GM23338 (cell line): ENCODE data around the gene MS4A7. TPM values are rescaled to one million over a fixed set of nuclear protein-coding genes. Genes with fewer than 3 reads are reported as not detected.

ENCODE experiments used
- ATAC-seq: fragments of 200-7000 bp; cut with Tn5 transposase; 3 replicates; pipeline ENCODE4 v1.9.1; 2020
- DNase-seq: peaks from one replicate; pipeline ENCODE4 v3.0.0-alpha.2; 2015; ENCODE audit warnings: low spot score
- H2AFZ ChIP-seq: fragments of 200-600 bp; sonication (generic); 2 replicates; pipeline ENCODE4 v1.8.0; 2016; ENCODE audit warnings: antibody characterized with exemption, mild to moderate bottlenecking, moderate library complexity
- H3F3A ChIP-seq: fragments of 200-600 bp; sonication (generic); replicated peaks from 2 replicates; pipeline ENCODE4 v1.8.0; 2017; ENCODE audit warnings: antibody characterized with exemption, mixed run types, low read depth
- H3K27ac ChIP-seq: fragments of 200-600 bp; sonication (generic); 2 replicates; pipeline ENCODE4 v1.6.1; 2016; ENCODE audit warnings: low read depth
- H3K27me3 ChIP-seq: fragments of 200-600 bp; sonication (generic); 2 replicates; pipeline ENCODE4 v1.8.0; 2016; ENCODE audit warnings: mild to moderate bottlenecking, mixed run types, moderate library complexity; ENCODE audit not compliant: insufficient read depth
- H3K36me3 ChIP-seq: fragments of 200-600 bp; sonication (generic); 2 replicates; pipeline ENCODE4 v1.8.0; 2016; ENCODE audit warnings: mild to moderate bottlenecking; ENCODE audit not compliant: insufficient read depth
- H3K4me1 ChIP-seq: fragments of 200-600 bp; sonication (generic); 2 replicates; pipeline ENCODE4 v1.8.0; 2016; ENCODE audit warnings: mild to moderate bottlenecking, moderate library complexity; ENCODE audit not compliant: insufficient read depth
- H3K4me2 ChIP-seq: fragments of 200-600 bp; sonication (generic); 2 replicates; pipeline ENCODE4 v1.7.1; 2017; ENCODE audit warnings: mixed run types
- H3K4me3 ChIP-seq: fragments of 200-600 bp; sonication (generic); 2 replicates; pipeline ENCODE4 v1.6.1; 2016; ENCODE audit warnings: mixed run types
- H3K79me2 ChIP-seq: fragments of 200-600 bp; sonication (generic); replicated peaks from 2 replicates; pipeline ENCODE4 v1.8.0; 2017; ENCODE audit warnings: mild to moderate bottlenecking; ENCODE audit not compliant: insufficient read depth
- H3K9me2 ChIP-seq: fragments of 200-600 bp; sonication (generic); 2 replicates; pipeline ENCODE4 v1.8.0; 2017; ENCODE audit not compliant: insufficient read depth
- H4K20me1 ChIP-seq: fragments of 200-600 bp; sonication (generic); replicated peaks from 2 replicates; pipeline ENCODE4 v1.8.0; 2017; ENCODE audit warnings: mild to moderate bottlenecking; ENCODE audit not compliant: insufficient read depth
- H3K27ac Mint-ChIP-seq: 2 replicates; pipeline ENCODE4 v1.8.0; 2020; ENCODE audit warnings: inconsistent platforms, mild to moderate bottlenecking, moderate library complexity, mixed read lengths
- H3K27me3 Mint-ChIP-seq: 3 replicates; pipeline ENCODE4 v1.8.0; 2022; ENCODE audit warnings: low read depth, mild to moderate bottlenecking, moderate library complexity, mixed read lengths, inconsistent platforms; ENCODE audit not compliant: insufficient read depth, poor library complexity
- H3K36me3 Mint-ChIP-seq: 3 replicates; pipeline ENCODE4 v1.8.0; 2021; ENCODE audit warnings: low read depth, mild to moderate bottlenecking, inconsistent platforms, moderate library complexity, mixed read lengths
- H3K4me1 Mint-ChIP-seq: 3 replicates; pipeline ENCODE4 v1.8.0; 2020; ENCODE audit warnings: mild to moderate bottlenecking, inconsistent platforms, mixed read lengths
- H3K4me3 Mint-ChIP-seq: 3 replicates; pipeline ENCODE4 v1.8.0; 2021; ENCODE audit warnings: moderate library complexity, mild to moderate bottlenecking, inconsistent platforms, mixed read lengths
- H3K9me3 Mint-ChIP-seq: 3 replicates; pipeline ENCODE4 v1.8.0; 2020; ENCODE audit warnings: moderate library complexity, mild to moderate bottlenecking, inconsistent platforms, mixed read lengths
- CREB1 ChIP-seq: fragments of 250-450 bp; sonication (Bioruptor Pico); IDR thresholded peaks from 2 replicates; pipeline ENCODE4 v1.5.0; 2020; ENCODE audit warnings: low read depth, mild to moderate bottlenecking, moderate library complexity
- EZH2 ChIP-seq: fragments of 200-600 bp; sonication (generic); IDR thresholded peaks from one replicate; pipeline ENCODE4 v1.8.0; 2017; ENCODE audit warnings: antibody characterized with exemption, mild to moderate bottlenecking, low read depth; ENCODE audit not compliant: unreplicated experiment
- EZH2phosphoT487 ChIP-seq: fragments of 200-600 bp; sonication (generic); IDR thresholded peaks from one replicate; pipeline ENCODE4 v1.8.1; 2018; ENCODE audit warnings: antibody characterized with exemption; ENCODE audit not compliant: unreplicated experiment
- JUNB ChIP-seq: IDR thresholded peaks from one replicate; pipeline ENCODE4 v1.6.1; 2016; ENCODE audit warnings: antibody characterized with exemption; ENCODE audit not compliant: unreplicated experiment
- NANOG ChIP-seq: IDR thresholded peaks from 2 replicates; pipeline ENCODE4 v1.6.1; 2016; ENCODE audit warnings: antibody characterized with exemption, borderline replicate concordance
- POLR2AphosphoS5 ChIP-seq: IDR thresholded peaks from 2 replicates; pipeline ENCODE4 v1.6.1; 2016; ENCODE audit warnings: antibody characterized with exemption, low read depth
- STAT1 ChIP-seq: IDR thresholded peaks from one replicate; pipeline ENCODE4 v1.6.1; 2016; ENCODE audit warnings: antibody characterized with exemption; ENCODE audit not compliant: unreplicated experiment
- ZNF114 ChIP-seq: fragments of 250-450 bp; sonication (Bioruptor Pico); IDR thresholded peaks from 2 replicates; pipeline ENCODE4 v1.5.0; 2020; ENCODE audit warnings: mild to moderate bottlenecking, moderate library complexity
- ZNF331 ChIP-seq: fragments of 250-450 bp; sonication (Bioruptor Pico); IDR thresholded peaks from 2 replicates; pipeline ENCODE4 v1.5.0; 2020; ENCODE audit warnings: low read depth, mild to moderate bottlenecking, moderate library complexity
- long read RNA-seq: library from polyadenylated mRNA; unstranded; transcript quantifications from one replicate; pipeline ENCODE4 v2.0.0, GENCODE V29; 2020; ENCODE audit not compliant: unreplicated experiment
- polyA plus RNA-seq: library from polyadenylated mRNA; unstranded; fragments of >200 nt; fragmentation: Nextera tagmentation; extraction: Ambion mirVana; gene quantifications from 2 replicates; pipeline ENCODE4 v1.2.1, GENCODE V29; 2016
- total RNA-seq: library from RNA; depleted of rRNA; stranded (reverse); fragments of >200 nt; shearing (Covaris generic); gene quantifications from 2 replicates; pipeline ENCODE4 v1.2.3, GENCODE V29; 2014; rRNA removed
- TF ChIP-seq, protein P1 (sequence below): fragments of 250-450 bp; sonication (Bioruptor Pico); IDR thresholded peaks from 2 replicates; pipeline ENCODE4 v1.5.0; 2020; ENCODE audit warnings: mild to moderate bottlenecking, moderate library complexity
- TF ChIP-seq, protein P2 (sequence below), 2 experiments: fragments of 200-600 bp in 1 of 2; sonication (generic) in 1 of 2; conservative IDR thresholded peaks; 2 replicates each; pipeline versions ENCODE4 v1.5.1 to v1.6.1; 2016 to 2017; ENCODE audit warnings: antibody characterized with exemption in 2 of 2, low read depth in 2 of 2, mild to moderate bottlenecking in 2 of 2, moderate library complexity in 1 of 2
- TF ChIP-seq, protein P3 (sequence below): IDR thresholded peaks from one replicate; pipeline ENCODE4 v1.6.1; 2018; ENCODE audit warnings: antibody characterized with exemption; ENCODE audit not compliant: unreplicated experiment
- TF ChIP-seq, protein P4 (sequence below): IDR thresholded peaks from 2 replicates; pipeline ENCODE4 v1.6.1; 2016; ENCODE audit warnings: antibody characterized with exemption

MS4A7 gene, protein sequence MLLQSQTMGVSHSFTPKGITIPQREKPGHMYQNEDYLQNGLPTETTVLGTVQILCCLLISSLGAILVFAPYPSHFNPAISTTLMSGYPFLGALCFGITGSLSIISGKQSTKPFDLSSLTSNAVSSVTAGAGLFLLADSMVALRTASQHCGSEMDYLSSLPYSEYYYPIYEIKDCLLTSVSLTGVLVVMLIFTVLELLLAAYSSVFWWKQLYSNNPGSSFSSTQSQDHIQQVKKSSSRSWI
- 0.07 TPM in 1 of 2 replicates, not detected in the other for total RNA-seq
- polyA plus RNA-seq = not detected in 2 replicates
- long read RNA-seq = 0 reads

DNA sequence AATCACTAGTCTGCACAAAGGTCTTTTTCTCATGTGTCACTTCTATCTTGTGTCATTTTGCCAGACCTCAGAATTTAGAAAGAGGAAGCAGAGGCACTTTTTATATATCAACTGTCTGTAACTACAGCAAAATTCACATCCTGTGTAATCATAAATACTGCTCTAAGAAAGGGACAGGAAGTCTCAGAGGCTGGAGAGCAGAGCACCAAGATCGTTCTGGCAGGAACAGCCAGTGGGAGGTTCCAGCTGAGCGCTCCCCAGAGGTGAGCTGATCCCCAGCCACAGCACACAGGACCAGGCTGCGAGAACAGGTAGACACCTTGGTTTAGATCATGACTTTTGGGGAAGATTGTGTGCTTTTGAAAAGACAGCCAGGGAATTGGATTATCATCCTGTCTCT, at the start of gene MS4A7:
Gene MS4A7, plus strand, starts transcription at position 179 of the 400 bp plus-strand sequence. CDS start 4,610 bp downstream, outside the sequence.
- TF ChIP-seq JUNB (no peak), NANOG (no peak), CREB1 (CRISPR knock-in tag) (no peak), EZH2phosphoT487 (no peak), ZNF114 (CRISPR knock-in tag) (no peak), STAT1 (no peak), EZH2 (no peak), POLR2AphosphoS5 (no peak), ZNF331 (CRISPR knock-in tag) (no peak)
- TF ChIP-seq, protein P1, sequence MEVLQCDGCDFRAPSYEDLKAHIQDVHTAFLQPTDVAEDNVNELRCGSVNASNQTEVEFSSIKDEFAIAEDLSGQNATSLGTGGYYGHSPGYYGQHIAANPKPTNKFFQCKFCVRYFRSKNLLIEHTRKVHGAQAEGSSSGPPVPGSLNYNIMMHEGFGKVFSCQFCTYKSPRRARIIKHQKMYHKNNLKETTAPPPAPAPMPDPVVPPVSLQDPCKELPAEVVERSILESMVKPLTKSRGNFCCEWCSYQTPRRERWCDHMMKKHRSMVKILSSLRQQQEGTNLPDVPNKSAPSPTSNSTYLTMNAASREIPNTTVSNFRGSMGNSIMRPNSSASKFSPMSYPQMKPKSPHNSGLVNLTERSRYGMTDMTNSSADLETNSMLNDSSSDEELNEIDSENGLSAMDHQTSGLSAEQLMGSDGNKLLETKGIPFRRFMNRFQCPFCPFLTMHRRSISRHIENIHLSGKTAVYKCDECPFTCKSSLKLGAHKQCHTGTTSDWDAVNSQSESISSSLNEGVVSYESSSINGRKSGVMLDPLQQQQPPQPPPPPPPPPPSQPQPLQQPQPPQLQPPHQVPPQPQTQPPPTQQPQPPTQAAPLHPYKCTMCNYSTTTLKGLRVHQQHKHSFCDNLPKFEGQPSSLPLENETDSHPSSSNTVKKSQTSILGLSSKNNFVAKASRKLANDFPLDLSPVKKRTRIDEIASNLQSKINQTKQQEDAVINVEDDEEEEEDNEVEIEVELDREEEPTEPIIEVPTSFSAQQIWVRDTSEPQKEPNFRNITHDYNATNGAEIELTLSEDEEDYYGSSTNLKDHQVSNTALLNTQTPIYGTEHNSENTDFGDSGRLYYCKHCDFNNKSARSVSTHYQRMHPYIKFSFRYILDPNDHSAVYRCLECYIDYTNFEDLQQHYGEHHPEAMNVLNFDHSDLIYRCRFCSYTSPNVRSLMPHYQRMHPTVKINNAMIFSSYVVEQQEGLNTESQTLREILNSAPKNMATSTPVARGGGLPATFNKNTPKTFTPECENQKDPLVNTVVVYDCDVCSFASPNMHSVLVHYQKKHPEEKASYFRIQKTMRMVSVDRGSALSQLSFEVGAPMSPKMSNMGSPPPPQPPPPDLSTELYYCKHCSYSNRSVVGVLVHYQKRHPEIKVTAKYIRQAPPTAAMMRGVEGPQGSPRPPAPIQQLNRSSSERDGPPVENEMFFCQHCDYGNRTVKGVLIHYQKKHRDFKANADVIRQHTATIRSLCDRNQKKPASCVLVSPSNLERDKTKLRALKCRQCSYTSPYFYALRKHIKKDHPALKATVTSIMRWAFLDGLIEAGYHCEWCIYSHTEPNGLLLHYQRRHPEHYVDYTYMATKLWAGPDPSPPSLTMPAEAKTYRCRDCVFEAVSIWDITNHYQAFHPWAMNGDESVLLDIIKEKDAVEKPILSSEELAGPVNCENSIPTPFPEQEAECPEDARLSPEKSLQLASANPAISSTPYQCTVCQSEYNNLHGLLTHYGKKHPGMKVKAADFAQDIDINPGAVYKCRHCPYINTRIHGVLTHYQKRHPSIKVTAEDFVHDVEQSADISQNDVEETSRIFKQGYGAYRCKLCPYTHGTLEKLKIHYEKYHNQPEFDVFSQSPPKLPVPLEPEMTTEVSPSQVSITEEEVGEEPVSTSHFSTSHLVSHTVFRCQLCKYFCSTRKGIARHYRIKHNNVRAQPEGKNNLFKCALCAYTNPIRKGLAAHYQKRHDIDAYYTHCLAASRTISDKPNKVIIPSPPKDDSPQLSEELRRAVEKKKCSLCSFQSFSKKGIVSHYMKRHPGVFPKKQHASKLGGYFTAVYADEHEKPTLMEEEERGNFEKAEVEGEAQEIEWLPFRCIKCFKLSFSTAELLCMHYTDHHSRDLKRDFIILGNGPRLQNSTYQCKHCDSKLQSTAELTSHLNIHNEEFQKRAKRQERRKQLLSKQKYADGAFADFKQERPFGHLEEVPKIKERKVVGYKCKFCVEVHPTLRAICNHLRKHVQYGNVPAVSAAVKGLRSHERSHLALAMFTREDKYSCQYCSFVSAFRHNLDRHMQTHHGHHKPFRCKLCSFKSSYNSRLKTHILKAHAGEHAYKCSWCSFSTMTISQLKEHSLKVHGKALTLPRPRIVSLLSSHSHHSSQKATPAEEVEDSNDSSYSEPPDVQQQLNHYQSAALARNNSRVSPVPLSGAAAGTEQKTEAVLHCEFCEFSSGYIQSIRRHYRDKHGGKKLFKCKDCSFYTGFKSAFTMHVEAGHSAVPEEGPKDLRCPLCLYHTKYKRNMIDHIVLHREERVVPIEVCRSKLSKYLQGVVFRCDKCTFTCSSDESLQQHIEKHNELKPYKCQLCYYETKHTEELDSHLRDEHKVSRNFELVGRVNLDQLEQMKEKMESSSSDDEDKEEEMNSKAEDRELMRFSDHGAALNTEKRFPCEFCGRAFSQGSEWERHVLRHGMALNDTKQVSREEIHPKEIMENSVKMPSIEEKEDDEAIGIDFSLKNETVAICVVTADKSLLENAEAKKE = no peak
- TF ChIP-seq, protein P2, sequence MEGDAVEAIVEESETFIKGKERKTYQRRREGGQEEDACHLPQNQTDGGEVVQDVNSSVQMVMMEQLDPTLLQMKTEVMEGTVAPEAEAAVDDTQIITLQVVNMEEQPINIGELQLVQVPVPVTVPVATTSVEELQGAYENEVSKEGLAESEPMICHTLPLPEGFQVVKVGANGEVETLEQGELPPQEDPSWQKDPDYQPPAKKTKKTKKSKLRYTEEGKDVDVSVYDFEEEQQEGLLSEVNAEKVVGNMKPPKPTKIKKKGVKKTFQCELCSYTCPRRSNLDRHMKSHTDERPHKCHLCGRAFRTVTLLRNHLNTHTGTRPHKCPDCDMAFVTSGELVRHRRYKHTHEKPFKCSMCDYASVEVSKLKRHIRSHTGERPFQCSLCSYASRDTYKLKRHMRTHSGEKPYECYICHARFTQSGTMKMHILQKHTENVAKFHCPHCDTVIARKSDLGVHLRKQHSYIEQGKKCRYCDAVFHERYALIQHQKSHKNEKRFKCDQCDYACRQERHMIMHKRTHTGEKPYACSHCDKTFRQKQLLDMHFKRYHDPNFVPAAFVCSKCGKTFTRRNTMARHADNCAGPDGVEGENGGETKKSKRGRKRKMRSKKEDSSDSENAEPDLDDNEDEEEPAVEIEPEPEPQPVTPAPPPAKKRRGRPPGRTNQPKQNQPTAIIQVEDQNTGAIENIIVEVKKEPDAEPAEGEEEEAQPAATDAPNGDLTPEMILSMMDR (conservative IDR thresholded peaks at IDR 0.05; ENCODE audit: low read depth in 2 of 2) = no peak
- TF ChIP-seq, protein P3, sequence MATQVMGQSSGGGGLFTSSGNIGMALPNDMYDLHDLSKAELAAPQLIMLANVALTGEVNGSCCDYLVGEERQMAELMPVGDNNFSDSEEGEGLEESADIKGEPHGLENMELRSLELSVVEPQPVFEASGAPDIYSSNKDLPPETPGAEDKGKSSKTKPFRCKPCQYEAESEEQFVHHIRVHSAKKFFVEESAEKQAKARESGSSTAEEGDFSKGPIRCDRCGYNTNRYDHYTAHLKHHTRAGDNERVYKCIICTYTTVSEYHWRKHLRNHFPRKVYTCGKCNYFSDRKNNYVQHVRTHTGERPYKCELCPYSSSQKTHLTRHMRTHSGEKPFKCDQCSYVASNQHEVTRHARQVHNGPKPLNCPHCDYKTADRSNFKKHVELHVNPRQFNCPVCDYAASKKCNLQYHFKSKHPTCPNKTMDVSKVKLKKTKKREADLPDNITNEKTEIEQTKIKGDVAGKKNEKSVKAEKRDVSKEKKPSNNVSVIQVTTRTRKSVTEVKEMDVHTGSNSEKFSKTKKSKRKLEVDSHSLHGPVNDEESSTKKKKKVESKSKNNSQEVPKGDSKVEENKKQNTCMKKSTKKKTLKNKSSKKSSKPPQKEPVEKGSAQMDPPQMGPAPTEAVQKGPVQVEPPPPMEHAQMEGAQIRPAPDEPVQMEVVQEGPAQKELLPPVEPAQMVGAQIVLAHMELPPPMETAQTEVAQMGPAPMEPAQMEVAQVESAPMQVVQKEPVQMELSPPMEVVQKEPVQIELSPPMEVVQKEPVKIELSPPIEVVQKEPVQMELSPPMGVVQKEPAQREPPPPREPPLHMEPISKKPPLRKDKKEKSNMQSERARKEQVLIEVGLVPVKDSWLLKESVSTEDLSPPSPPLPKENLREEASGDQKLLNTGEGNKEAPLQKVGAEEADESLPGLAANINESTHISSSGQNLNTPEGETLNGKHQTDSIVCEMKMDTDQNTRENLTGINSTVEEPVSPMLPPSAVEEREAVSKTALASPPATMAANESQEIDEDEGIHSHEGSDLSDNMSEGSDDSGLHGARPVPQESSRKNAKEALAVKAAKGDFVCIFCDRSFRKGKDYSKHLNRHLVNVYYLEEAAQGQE = no peak
- TF ChIP-seq, protein P4, sequence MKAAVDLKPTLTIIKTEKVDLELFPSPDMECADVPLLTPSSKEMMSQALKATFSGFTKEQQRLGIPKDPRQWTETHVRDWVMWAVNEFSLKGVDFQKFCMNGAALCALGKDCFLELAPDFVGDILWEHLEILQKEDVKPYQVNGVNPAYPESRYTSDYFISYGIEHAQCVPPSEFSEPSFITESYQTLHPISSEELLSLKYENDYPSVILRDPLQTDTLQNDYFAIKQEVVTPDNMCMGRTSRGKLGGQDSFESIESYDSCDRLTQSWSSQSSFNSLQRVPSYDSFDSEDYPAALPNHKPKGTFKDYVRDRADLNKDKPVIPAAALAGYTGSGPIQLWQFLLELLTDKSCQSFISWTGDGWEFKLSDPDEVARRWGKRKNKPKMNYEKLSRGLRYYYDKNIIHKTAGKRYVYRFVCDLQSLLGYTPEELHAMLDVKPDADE = no peak
- no peaks in the 10 kb centered on the region for H3K27me3 ChIP-seq
- H3K79me2 ChIP-seq = no peaks in the 10 kb centered on the region
- DNase-seq (no peak), ATAC-seq (no peak)
- no peaks in the 10 kb centered on the region for H3K36me3 ChIP-seq
- H3K4me1 ChIP-seq = no peaks in the 10 kb centered on the region
- no peaks in the 10 kb centered on the region for H4K20me1 ChIP-seq
- Mint-ChIP-seq H3K9me3 (no peaks in the 10 kb centered on the region; the same call in 1 of the 3 replicates), H3K36me3 (no peaks in the 10 kb centered on the region), H3K4me1 (no peaks in the 10 kb centered on the region), H3K27ac (no peak within 1 kb of the TSS), H3K4me3 (no peak within 1 kb of the TSS), H3K27me3 (no peaks in the 10 kb centered on the region)
- H3K4me2 ChIP-seq = no peak within 1 kb of the TSS
- no peak within 1 kb of the TSS for H3K27ac ChIP-seq
- no peak within 1 kb of the TSS for H3K4me3 ChIP-seq
- no peaks in the 10 kb centered on the region for H3F3A ChIP-seq
- no peak within 1 kb of the TSS for H2AFZ ChIP-seq
- peaks cover 22% of the 10 kb centered on the region for H3K9me2 ChIP-seq
